ENCODE data around the gene THEMIS2.

GRCh38 chr1:27885621-27886352 lies 13.4 kb downstream of the THEMIS2 start:
- TF ChIP-seq CTCF (IDR thresholded peaks at IDR 0.05) (no peak), POLR2AphosphoS5 (IDR thresholded peaks at IDR 0.05) (peak in 1 of 3 donors; percentile 20), POLR2A (IDR thresholded peaks at IDR 0.05) (no peak), EP300 (IDR thresholded peaks at IDR 0.05) (no peak)

All from stomach (tissue), 4 donors.